HepG2 (cell line): Measurements from ENCODE around the gene HRC. TPM values are rescaled to one million over a fixed set of nuclear protein-coding genes. Genes with fewer than 3 reads are reported as not detected.
A peak's percentile ranks its signal among the peaks of the same experiment; 100 is the strongest.

Experiments
- AKAP8 ChIP-seq: sonication (generic); formaldehyde crosslinking; IDR thresholded peaks from 2 replicates; pipeline ENCODE4 v1.5.1; 2020; ENCODE audit warnings: mild to moderate bottlenecking, missing genetic modification reagents
- ATF4 ChIP-seq, 2 experiments: fragments of 450-650 bp in 1 of 2; sonication (generic) in 1 of 2; formaldehyde crosslinking; IDR thresholded peaks; 2 replicates each; pipeline versions ENCODE4 v1.5.0 to v1.8.0; 2020 to 2022; ENCODE audit warnings: mild to moderate bottlenecking in 1 of 2, missing genetic modification reagents in 1 of 2
- DPF2 ChIP-seq: sonication (generic); formaldehyde crosslinking; IDR thresholded peaks from 2 replicates; pipeline ENCODE4 v1.4.0; 2020; ENCODE audit warnings: mild to moderate bottlenecking, low read depth, missing genetic modification reagents, borderline replicate concordance
- KDM2A ChIP-seq: sonication (generic); formaldehyde crosslinking; IDR thresholded peaks from 2 replicates; pipeline ENCODE4 v1.4.0; 2020; ENCODE audit warnings: low read depth, missing genetic modification reagents, borderline replicate concordance
- KIAA2018 ChIP-seq: sonication (generic); formaldehyde crosslinking; IDR thresholded peaks from 2 replicates; pipeline ENCODE4 v1.5.0; 2020; ENCODE audit warnings: mild to moderate bottlenecking, missing genetic modification reagents, borderline replicate concordance
- MLX ChIP-seq: IDR thresholded peaks from 2 replicates; pipeline ENCODE4 v1.6.1; 2016
- PCBP1 ChIP-seq: fragments of 200-400 bp; formaldehyde crosslinking; IDR thresholded peaks from 2 replicates; pipeline ENCODE4 v1.6.1; 2017; ENCODE audit warnings: mild to moderate bottlenecking, low read depth, low read length, borderline replicate concordance
- PHF20 ChIP-seq: sonication (generic); formaldehyde crosslinking; IDR thresholded peaks from 2 replicates; pipeline ENCODE4 v1.5.0; 2020; ENCODE audit warnings: mild to moderate bottlenecking, missing genetic modification reagents
- POGZ ChIP-seq: sonication (generic); formaldehyde crosslinking; IDR thresholded peaks from 2 replicates; pipeline ENCODE4 v1.4.0; 2020; ENCODE audit warnings: mild to moderate bottlenecking, missing genetic modification reagents
- SP1 ChIP-seq, 2 experiments: fragments of 450-650 bp in 1 of 2; sonication (generic) in 1 of 2; formaldehyde crosslinking in 1 of 2; IDR thresholded peaks; 2 replicates each; pipeline versions ENCODE4 v1.4.0 to v1.6.1; 2016 to 2020; ENCODE audit warnings: missing genetic modification reagents in 1 of 2
- SP5 ChIP-seq: IDR thresholded peaks from 2 replicates; pipeline ENCODE4 v1.6.1; 2016; ENCODE audit warnings: low read depth, borderline replicate concordance
- TIGD3 ChIP-seq: sonication (generic); formaldehyde crosslinking; IDR thresholded peaks from 2 replicates; pipeline ENCODE4 v1.5.1; 2020; ENCODE audit warnings: mild to moderate bottlenecking, missing genetic modification reagents, borderline replicate concordance
- TRIM22 ChIP-seq: fragments of 450-650 bp; IDR thresholded peaks from 2 replicates; pipeline ENCODE4 v1.6.1; 2017
- ZNF441 ChIP-seq: sonication (generic); formaldehyde crosslinking; IDR thresholded peaks from 2 replicates; pipeline ENCODE4 v1.7.0; 2021; ENCODE audit warnings: missing genetic modification reagents, borderline replicate concordance
- ZNF737 ChIP-seq: sonication (generic); formaldehyde crosslinking; IDR thresholded peaks from 2 replicates; pipeline ENCODE4 v1.5.0; 2020; ENCODE audit warnings: missing genetic modification reagents, mild to moderate bottlenecking, borderline replicate concordance
- polyA plus RNA-seq, 8 experiments: library from polyadenylated mRNA; depleted of rRNA in 3 of 8; stranded (reverse) in 7 of 8; unstranded in 1 of 8; fragments of >200 nt; fragmentation: Illumina TruSeq in 4 of 8; extraction: Trizol in 4 of 8; gene quantifications; 2 replicates each; pipeline versions ENCODE4 v1.2.1 to v1.2.3, GENCODE V29; 2011 to 2016; ENCODE audit warnings: low read depth in 4 of 8, missing spikeins in 1 of 8, mixed read lengths in 1 of 8; ENCODE audit not compliant: insufficient read depth in 1 of 8
- total RNA-seq, 5 experiments: library from RNA; depleted of rRNA; stranded (reverse); fragments of >200 nt; fragmentation: Illumina TruSeq; extraction: Trizol; gene quantifications; 2 replicates each; pipeline ENCODE4 v1.2.3, GENCODE V29; 2016; ENCODE audit warnings: low read depth in 1 of 5

Gene HRC
- total and polyA plus RNA-seq, 2 of the 13 experiments (the other 11 are each of a cell fraction or from before 2014, with no cell fraction given): 3.6 to 15.4 TPM

GRCh38 chr19:49148784-49149651, 6.2 kb downstream of the HRC start (continued):
- TF ChIP-seq KIAA2018 (CRISPR knock-in tag) (no peak), ATF4 (CRISPR knock-in tag; IDR thresholded peaks at IDR 0.05) (no peak), ZNF441 (no peak; the same call in 1 of the 2 replicates), TRIM22 (no peak), ZNF737 (no peak), PHF20 (CRISPR knock-in tag) (no peak), POGZ (CRISPR knock-in tag) (peak; percentile 18), SP5 (peak; percentile 28; the same call in 1 of the 2 replicates), DPF2 (CRISPR knock-in tag) (no peak), SP1 (IDR thresholded peaks at IDR 0.05) (no peak), SP1 (CRISPR knock-in tag; IDR thresholded peaks at IDR 0.05) (no peak), TIGD3 (CRISPR knock-in tag) (no peak), AKAP8 (CRISPR knock-in tag) (no peak), KDM2A (CRISPR knock-in tag) (no peak), MLX (CRISPR knock-in tag) (no peak), PCBP1 (0 out of 2 replicates have a peak, but pooled peaks have one; percentile 27)
